HG02798 (cell line): Measurements from ENCODE around the gene PCDHB12.

ENCODE experiments used
- ATAC-seq: cut with Tn5 transposase; IDR thresholded peaks from one replicate; pipeline ENCODE4 v1.9.1; 2021; ENCODE audit warnings: mild to moderate bottlenecking; ENCODE audit not compliant: unreplicated experiment, poor library complexity

Gene PCDHB12

GRCh38 chr5:141258948-141259347 is 50.4 kb downstream of the PCDHB12 start:
- no peak for ATAC-seq

- ATAC-seq = no peak
Measured at GRCh38 chr5:141260458-141261237, 52.1 kb downstream of the PCDHB12 start.

GRCh38 chr5:141261238-141261546 is 52.7 kb downstream of the PCDHB12 start:
- no peak for ATAC-seq
